CD14-positive monocyte (primary cell): Measurements from ENCODE around the gene SRRD. TPM values are rescaled to one million over a fixed set of nuclear protein-coding genes. Genes with fewer than 3 reads are reported as not detected.

Source experiments
- DNase-seq, 3 donors: peaks; one replicate each; pipeline ENCODE4 v3.0.0-alpha.2; 2011 to 2022
- H2AFZ ChIP-seq: 2 replicates; pipeline ENCODE4 v1.6.0; 2012; ENCODE audit warnings: mild to moderate bottlenecking, low read depth, low read length, inconsistent platforms; ENCODE audit not compliant: insufficient read depth, poor library complexity, severe bottlenecking
- H3K27ac ChIP-seq, 2 donors: 1 replicate in 1 of 2; 2 replicates in 1 of 2; pipeline ENCODE4 v1.5.1; 2012 to 2013; ENCODE audit warnings: low read length in 2 of 2, control low read depth in 1 of 2, inconsistent platforms in 1 of 2, low read depth in 1 of 2, mild to moderate bottlenecking in 1 of 2
- H3K27me3 ChIP-seq, 2 donors: one replicate each; pipeline versions ENCODE4 v1.6.0 to v1.6.1; 2011 to 2013; ENCODE audit warnings: low read length in 2 of 2; ENCODE audit not compliant: control insufficient read depth in 2 of 2, insufficient read depth in 2 of 2
- H3K36me3 ChIP-seq, 2 donors: replicated peaks in 1 of 2; 1 replicate in 1 of 2; 2 replicates in 1 of 2; pipeline versions ENCODE4 v1.5.1 to v1.6.1; 2012 to 2013; ENCODE audit warnings: low read length in 2 of 2, control low read depth in 1 of 2, inconsistent platforms in 1 of 2, mild to moderate bottlenecking in 1 of 2; ENCODE audit not compliant: insufficient read depth in 2 of 2, control insufficient read depth in 1 of 2
- H3K4me1 ChIP-seq, 2 donors: 1 replicate in 1 of 2; 2 replicates in 1 of 2; pipeline versions ENCODE4 v1.5.1 to v1.6.1; 2012 to 2013; ENCODE audit warnings: low read length in 2 of 2, control low read depth in 1 of 2, inconsistent platforms in 1 of 2, mild to moderate bottlenecking in 1 of 2, moderate library complexity in 1 of 2; ENCODE audit not compliant: insufficient read depth in 2 of 2, control insufficient read depth in 1 of 2
- H3K4me2 ChIP-seq: replicated peaks from 2 replicates; pipeline ENCODE3; 2012; ENCODE audit warnings: low read length, moderate library complexity, mild to moderate bottlenecking; ENCODE audit not compliant: poor library complexity, severe bottlenecking; ENCODE audit errors: extremely low read depth
- H3K4me3 ChIP-seq, 3 experiments: fragments of 200-600 bp in 1 of 3; sonication (generic) in 1 of 3; replicated peaks in 1 of 3; 1 replicate in 2 of 3; 2 replicates in 1 of 3; pipeline ENCODE4 v1.5.1; 2011 to 2013; ENCODE audit warnings: low read length in 3 of 3, mild to moderate bottlenecking in 3 of 3, control low read depth in 2 of 3, low read depth in 2 of 3, inconsistent platforms in 1 of 3, moderate library complexity in 1 of 3
- H3K79me2 ChIP-seq: 2 replicates; pipeline ENCODE4 v1.6.0; 2012; ENCODE audit warnings: mild to moderate bottlenecking, control low read depth, inconsistent platforms, low read length, moderate library complexity; ENCODE audit not compliant: insufficient read depth
- H3K9ac ChIP-seq: 2 replicates; pipeline ENCODE4 v1.6.0; 2017; ENCODE audit warnings: low read length, mild to moderate bottlenecking; ENCODE audit not compliant: insufficient read depth, poor library complexity, severe bottlenecking
- H3K9me3 ChIP-seq, 2 donors: replicated peaks in 1 of 2; 1 replicate in 1 of 2; 2 replicates in 1 of 2; pipeline versions ENCODE4 v1.5.1 to v1.6.1; 2012 to 2013; ENCODE audit warnings: low read length in 2 of 2, control low read depth in 1 of 2; ENCODE audit not compliant: control insufficient read depth in 1 of 2, insufficient read depth in 1 of 2
- H4K20me1 ChIP-seq: 2 replicates; pipeline ENCODE4 v1.6.0; 2012; ENCODE audit warnings: mild to moderate bottlenecking, low read length, control low read depth, moderate library complexity; ENCODE audit not compliant: insufficient read depth
- H3K27ac Mint-ChIP-seq, 7 donors: one replicate each; pipeline ENCODE4 v1.8.0; 2020; ENCODE audit warnings: mild to moderate bottlenecking in 7 of 7, mixed read lengths in 7 of 7, moderate library complexity in 6 of 7, inconsistent platforms in 2 of 7
- H3K27me3 Mint-ChIP-seq, 3 donors: one replicate each; pipeline ENCODE4 v1.8.0; 2021 to 2022; ENCODE audit warnings: low read depth in 3 of 3, mild to moderate bottlenecking in 3 of 3, mixed read lengths in 3 of 3, moderate library complexity in 3 of 3, inconsistent platforms in 1 of 3
- H3K36me3 Mint-ChIP-seq, 2 donors: one replicate each; pipeline ENCODE4 v1.8.0; 2020; ENCODE audit warnings: mixed read lengths in 2 of 2, inconsistent platforms in 1 of 2, mild to moderate bottlenecking in 1 of 2
- H3K4me1 Mint-ChIP-seq: one replicate; pipeline ENCODE4 v1.8.0; 2020; ENCODE audit warnings: mild to moderate bottlenecking, mixed read lengths
- H3K4me3 Mint-ChIP-seq, 2 donors: one replicate each; pipeline ENCODE4 v1.8.0; 2020; ENCODE audit warnings: mild to moderate bottlenecking in 2 of 2, mixed read lengths in 2 of 2, moderate library complexity in 1 of 2
- H3K9me3 Mint-ChIP-seq, 7 donors: one replicate each; pipeline ENCODE4 v1.8.0; 2020 to 2022; ENCODE audit warnings: mixed read lengths in 7 of 7, mild to moderate bottlenecking in 6 of 7, moderate library complexity in 6 of 7, inconsistent platforms in 2 of 7
- CTCF ChIP-seq: fragments of 200-600 bp; IDR thresholded peaks from one replicate; pipeline ENCODE4 v1.8.0; 2022; ENCODE audit warnings: antibody characterized with exemption, mild to moderate bottlenecking
- WGBS: methylation state at CpG from one replicate; pipeline ENCODE4 v1.1.5; 2013; ENCODE audit warnings: missing lambda C conversion rate; ENCODE audit not compliant: insufficient coverage; 5-methylcytosine and 5-hydroxymethylcytosine counted together
- intact Hi-C, 2 donors: fragments of 100-400 bp; cut with micrococcal nuclease; formaldehyde crosslinking; loops; one replicate each; pipeline versions ENCODE4 v1.15.0 to v1.15.1; 2023
- polyA plus RNA-seq, 3 donors: library from polyadenylated mRNA; depleted of rRNA in 1 of 3; unstranded in 2 of 3; stranded (reverse) in 1 of 3; fragments of 300-500 nt in 2 of 3; fragments of >200 nt in 1 of 3; fragmentation: Illumina TruSeq in 2 of 3; gene quantifications; 1 replicate in 2 of 3; 2 replicates in 1 of 3; pipeline ENCODE4 v1.2.3, GENCODE V29; 2012 to 2021

SRRD gene
- polyA plus RNA-seq, 3 donors: 3.7 to 15.0 (median 10.0) TPM

- H3K36me3 ChIP-seq: peaks cover 60 to 92% of the 10 kb centered on the region in 2 donors
Observed at GRCh38 chr22:26462051-26462450, 21.6 kb upstream of the SRRD start.

GRCh38 chr22:26462641-26463040 lies 21.0 kb upstream of the SRRD start:
- no peak overlapping the region for H3K4me3 ChIP-seq
- H3K9me3 ChIP-seq: no peaks in the 10 kb centered on the region
- no peak overlapping the region for H3K27ac ChIP-seq
- no peaks in the 10 kb centered on the region for H3K79me2 ChIP-seq
- DNase-seq: no peak
- H3K27me3 Mint-ChIP-seq: peaks cover 0 to 3% (median 0%) of the 10 kb centered on the region in 3 donors
- no peaks in the 10 kb centered on the region for H3K27me3 ChIP-seq
- TF ChIP-seq CTCF: no peak
- H3K4me1 Mint-ChIP-seq: peaks cover 7% of the 10 kb centered on the region
- no peak overlapping the region for H3K9ac ChIP-seq
- no peaks in the 10 kb centered on the region for H3K4me1 ChIP-seq
- H3K4me2 ChIP-seq: no peak overlapping the region
- H3K9me3 Mint-ChIP-seq: no peaks in the 10 kb centered on the region
- no peak overlapping the region for H2AFZ ChIP-seq
- H3K36me3 ChIP-seq: peaks cover 63 to 92% of the 10 kb centered on the region in 2 donors
- no peak overlapping the region for H3K27ac Mint-ChIP-seq
- intact Hi-C loops: loop anchor here in 1 of 2 donors (2.0 kb wide), 1 partner anchor 64 kb away; no protein-coding TSS in a partner anchor
- 86% methylated on average over 1 of the region's 3 CpGs for WGBS
- no peaks in the 10 kb centered on the region for H4K20me1 ChIP-seq
- H3K4me3 Mint-ChIP-seq: no peak overlapping the region
- peaks cover 65 to 77% of the 10 kb centered on the region in 2 donors for H3K36me3 Mint-ChIP-seq

More at GRCh38 chr22:26462051-26462450, 21.6 kb upstream of the SRRD start:
- no peak overlapping the region for H3K4me3 Mint-ChIP-seq
- no peaks in the 10 kb centered on the region for H4K20me1 ChIP-seq
- no peak for TF ChIP-seq CTCF
- no peaks in the 10 kb centered on the region for H3K9me3 ChIP-seq
- no peak overlapping the region for H3K9ac ChIP-seq
- whole genome bisulfite sequencing: no CpG with 5 or more reads among the region's 5 CpGs
- H3K79me2 ChIP-seq: no peaks in the 10 kb centered on the region
- no peak overlapping the region for H3K4me2 ChIP-seq
- no peak overlapping the region for H3K4me3 ChIP-seq
- no peaks in the 10 kb centered on the region for H3K4me1 ChIP-seq
- peaks cover 7% of the 10 kb centered on the region for H3K4me1 Mint-ChIP-seq
- H3K27ac Mint-ChIP-seq: peak overlapping the region in 1 of 7 donors; percentile 30
- intact Hi-C loops: loop anchor here in 1 of 2 donors (2.0 kb wide), 1 partner anchor 63 kb away; no protein-coding TSS in a partner anchor
- no peak overlapping the region for H2AFZ ChIP-seq
- peaks cover 66 to 78% of the 10 kb centered on the region in 2 donors for H3K36me3 Mint-ChIP-seq
- no peak overlapping the region for H3K27ac ChIP-seq
- H3K9me3 Mint-ChIP-seq: no peaks in the 10 kb centered on the region
- H3K27me3 Mint-ChIP-seq: peaks cover 0 to 3% (median 0%) of the 10 kb centered on the region in 3 donors
- no peak for DNase-seq
- no peaks in the 10 kb centered on the region for H3K27me3 ChIP-seq
